Measurements from ENCODE around the gene ITGB4. TPM values are rescaled to one million over a fixed set of nuclear protein-coding genes. Genes with fewer than 3 reads are reported as not detected.

The ITGB4 gene
- polyA plus RNA-seq, 2 of the 4 experiments (the other 2 are of a cell fraction) = 20.6 to 37.4 TPM

DNA sequence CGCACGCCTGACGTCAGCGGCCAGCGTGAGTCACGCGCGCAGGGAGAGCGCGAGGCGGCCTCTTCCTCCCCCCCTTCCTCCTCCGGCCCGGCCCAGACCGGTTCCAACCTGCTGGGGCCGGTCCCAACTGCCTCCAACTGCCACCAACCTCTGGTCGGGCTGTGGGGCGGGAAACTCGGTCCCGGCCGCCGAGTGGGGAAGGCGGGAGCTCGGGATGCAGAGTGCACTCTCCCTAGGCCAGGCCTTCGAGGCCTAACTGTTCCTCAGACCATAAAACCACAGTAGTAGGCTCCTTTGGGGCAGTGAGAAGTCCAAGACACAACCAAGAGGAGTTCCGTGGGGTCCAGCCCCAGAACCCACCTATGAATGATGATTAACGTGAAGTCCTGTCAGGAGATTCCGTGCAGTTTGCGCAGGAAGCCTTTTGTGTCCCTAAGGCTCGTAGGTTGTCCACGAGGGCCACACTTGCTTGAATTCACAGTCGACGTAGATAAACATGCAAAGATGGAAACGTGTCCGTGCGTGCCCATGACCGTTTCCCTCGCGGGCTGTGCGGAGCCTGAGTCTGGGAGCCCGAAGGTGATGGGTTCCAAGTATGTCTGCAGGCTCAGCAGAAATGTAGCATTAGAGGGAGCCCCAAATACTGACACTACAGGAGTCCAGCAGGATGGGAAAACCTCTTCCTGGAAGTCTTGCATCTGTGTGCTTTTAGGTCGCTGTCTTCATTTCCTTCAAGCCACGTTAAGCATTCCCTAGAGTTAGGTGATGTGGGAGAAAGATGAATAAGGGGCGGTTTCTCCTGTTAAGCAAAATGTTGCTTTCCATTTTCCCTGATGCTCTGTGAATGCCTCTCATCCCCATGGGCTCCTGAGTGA is 64.0 kb downstream of the ITGB4 start (continued):
- TF ChIP-seq RFX5 (IDR thresholded peaks at IDR 0.05) = 0 out of 2 replicates have a peak, but pooled peaks have one; percentile 23

DNA sequence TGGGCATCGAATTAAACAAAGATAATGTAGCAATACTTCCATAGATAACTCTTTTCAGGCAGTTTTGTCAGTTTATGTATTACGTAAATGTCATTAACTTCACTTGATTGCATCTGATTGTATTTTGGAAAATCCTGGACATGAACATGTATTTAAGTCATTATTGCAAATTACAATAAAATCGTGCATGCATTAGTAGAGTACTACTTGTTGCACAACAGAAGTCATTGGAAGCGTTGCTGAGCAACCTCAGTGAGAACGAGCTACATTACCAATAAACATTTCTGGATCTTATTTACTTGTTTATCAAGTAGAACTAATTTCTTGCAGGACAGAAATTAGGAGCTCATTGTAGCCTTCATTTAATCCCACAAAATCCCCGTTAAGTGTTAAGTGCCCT is 70.0 kb downstream of the ITGB4 start:
- H3K4me2 ChIP-seq = no peak overlapping the region
- no peaks in the 10 kb centered on the region for H3K9me3 ChIP-seq
- CTCF ChIA-PET = interaction anchor here (1.0 to 3.6 kb wide), 12 partner anchors 8 to 158 kb away, joined by 4 to 21 read pairs (median 5); partner anchors contain the start of genes GALK1, SMIM5 and UNK
- 88% methylated on average over 6 of the region's 6 CpGs for WGBS (ENCODE audit: missing lambda C conversion rate)
- H3K27ac ChIP-seq = no peak overlapping the region
- DNase-seq (ENCODE audit: low read depth in 1 of 2, low spot score in 1 of 2) = no peak
- no peak for ATAC-seq
- peaks cover 8% of the 10 kb centered on the region for H3K4me1 ChIP-seq
- no peak for FAIRE-seq
- no peak for TF ChIP-seq EP300 (IDR thresholded peaks at IDR 0.05)
- no peak for TF ChIP-seq RCOR1 (IDR thresholded peaks at IDR 0.05; ENCODE audit: low read depth, low read length)
- TF ChIP-seq, protein P1, sequence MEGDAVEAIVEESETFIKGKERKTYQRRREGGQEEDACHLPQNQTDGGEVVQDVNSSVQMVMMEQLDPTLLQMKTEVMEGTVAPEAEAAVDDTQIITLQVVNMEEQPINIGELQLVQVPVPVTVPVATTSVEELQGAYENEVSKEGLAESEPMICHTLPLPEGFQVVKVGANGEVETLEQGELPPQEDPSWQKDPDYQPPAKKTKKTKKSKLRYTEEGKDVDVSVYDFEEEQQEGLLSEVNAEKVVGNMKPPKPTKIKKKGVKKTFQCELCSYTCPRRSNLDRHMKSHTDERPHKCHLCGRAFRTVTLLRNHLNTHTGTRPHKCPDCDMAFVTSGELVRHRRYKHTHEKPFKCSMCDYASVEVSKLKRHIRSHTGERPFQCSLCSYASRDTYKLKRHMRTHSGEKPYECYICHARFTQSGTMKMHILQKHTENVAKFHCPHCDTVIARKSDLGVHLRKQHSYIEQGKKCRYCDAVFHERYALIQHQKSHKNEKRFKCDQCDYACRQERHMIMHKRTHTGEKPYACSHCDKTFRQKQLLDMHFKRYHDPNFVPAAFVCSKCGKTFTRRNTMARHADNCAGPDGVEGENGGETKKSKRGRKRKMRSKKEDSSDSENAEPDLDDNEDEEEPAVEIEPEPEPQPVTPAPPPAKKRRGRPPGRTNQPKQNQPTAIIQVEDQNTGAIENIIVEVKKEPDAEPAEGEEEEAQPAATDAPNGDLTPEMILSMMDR (IDR thresholded peaks at IDR 0.05) = no peak
- no peak for TF ChIP-seq BHLHE40 (IDR thresholded peaks at IDR 0.05; ENCODE audit: low read depth, low read length)
- TF ChIP-seq JUNB (IDR thresholded peaks at IDR 0.05) = no peak
- TF ChIP-seq FOSL2 (IDR thresholded peaks at IDR 0.05) = no peak
- TF ChIP-seq FOSL2 (CRISPR knock-in tag; IDR thresholded peaks at IDR 0.05) = no peak
- no peak for TF ChIP-seq EHMT2 (IDR thresholded peaks at IDR 0.05; ENCODE audit: low read depth)
- no peak for TF ChIP-seq PHF8 (IDR thresholded peaks at IDR 0.05; ENCODE audit: borderline replicate concordance, low read depth)
- TF ChIP-seq KDM5A (IDR thresholded peaks at IDR 0.05) = no peak
- TF ChIP-seq, protein P2, sequence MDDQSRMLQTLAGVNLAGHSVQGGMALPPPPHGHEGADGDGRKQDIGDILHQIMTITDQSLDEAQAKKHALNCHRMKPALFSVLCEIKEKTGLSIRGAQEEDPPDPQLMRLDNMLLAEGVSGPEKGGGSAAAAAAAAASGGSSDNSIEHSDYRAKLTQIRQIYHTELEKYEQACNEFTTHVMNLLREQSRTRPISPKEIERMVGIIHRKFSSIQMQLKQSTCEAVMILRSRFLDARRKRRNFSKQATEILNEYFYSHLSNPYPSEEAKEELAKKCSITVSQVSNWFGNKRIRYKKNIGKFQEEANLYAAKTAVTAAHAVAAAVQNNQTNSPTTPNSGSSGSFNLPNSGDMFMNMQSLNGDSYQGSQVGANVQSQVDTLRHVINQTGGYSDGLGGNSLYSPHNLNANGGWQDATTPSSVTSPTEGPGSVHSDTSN (IDR thresholded peaks at IDR 0.05) = no peak
- TF ChIP-seq, protein P3, sequence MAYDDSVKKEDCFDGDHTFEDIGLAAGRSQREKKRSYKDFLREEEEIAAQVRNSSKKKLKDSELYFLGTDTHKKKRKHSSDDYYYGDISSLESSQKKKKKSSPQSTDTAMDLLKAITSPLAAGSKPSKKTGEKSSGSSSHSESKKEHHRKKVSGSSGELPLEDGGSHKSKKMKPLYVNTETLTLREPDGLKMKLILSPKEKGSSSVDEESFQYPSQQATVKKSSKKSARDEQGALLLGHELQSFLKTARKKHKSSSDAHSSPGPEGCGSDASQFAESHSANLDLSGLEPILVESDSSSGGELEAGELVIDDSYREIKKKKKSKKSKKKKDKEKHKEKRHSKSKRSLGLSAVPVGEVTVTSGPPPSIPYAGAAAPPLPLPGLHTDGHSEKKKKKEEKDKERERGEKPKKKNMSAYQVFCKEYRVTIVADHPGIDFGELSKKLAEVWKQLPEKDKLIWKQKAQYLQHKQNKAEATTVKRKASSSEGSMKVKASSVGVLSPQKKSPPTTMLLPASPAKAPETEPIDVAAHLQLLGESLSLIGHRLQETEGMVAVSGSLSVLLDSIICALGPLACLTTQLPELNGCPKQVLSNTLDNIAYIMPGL (CRISPR knock-in tag; IDR thresholded peaks at IDR 0.05; ENCODE audit: borderline replicate concordance) = no peak
- no peak for TF ChIP-seq KDM1A (IDR thresholded peaks at IDR 0.05; ENCODE audit: low read depth)
- POLR2A ChIA-PET = interaction anchor here (2.3 kb wide), 1 partner anchor 11 kb away, joined by 19 read pairs; no protein-coding TSS in a partner anchor
- H3K4me3 ChIP-seq = no peak overlapping the region

DNA sequence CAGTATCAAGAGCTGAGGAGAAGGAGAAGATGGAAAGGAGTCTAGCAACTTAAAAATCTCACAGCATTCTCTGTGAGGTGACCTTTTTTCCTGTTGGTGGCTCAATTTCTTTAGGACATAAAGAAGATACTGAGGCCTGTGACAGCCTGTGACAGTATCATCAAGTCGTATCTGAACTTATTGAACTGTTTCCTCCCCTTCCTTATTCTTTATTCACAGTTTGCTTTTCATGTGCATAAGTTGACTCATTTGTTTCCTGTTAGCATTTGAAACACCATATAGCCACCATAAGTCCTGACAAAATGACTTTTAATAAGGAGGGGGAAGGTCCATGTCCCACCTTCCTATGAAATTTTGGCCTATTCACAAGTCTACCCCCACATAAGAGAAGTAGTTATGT is 72.2 kb downstream of the ITGB4 start:
- no peak for DNase-seq (ENCODE audit: low read depth in 1 of 2, low spot score in 1 of 2)
- no peak overlapping the region for H3K4me3 ChIP-seq
- no peak overlapping the region for H3K4me2 ChIP-seq
- TF ChIP-seq EHMT2 (IDR thresholded peaks at IDR 0.05; ENCODE audit: low read depth) (no peak), RFX5 (IDR thresholded peaks at IDR 0.05) (no peak), ZFP36 (IDR thresholded peaks at IDR 0.05; ENCODE audit: borderline replicate concordance, partially characterized antibody) (no peak), ZSCAN20 (CRISPR knock-in tag; IDR thresholded peaks at IDR 0.05) (no peak), EHF (CRISPR knock-in tag; IDR thresholded peaks at IDR 0.05) (no peak), JUNB (IDR thresholded peaks at IDR 0.05) (no peak), POLR2A (IDR thresholded peaks at IDR 0.05; ENCODE audit: low read length) (no peak), KDM5A (IDR thresholded peaks at IDR 0.05) (no peak), CEBPB (IDR thresholded peaks at IDR 0.05) (no peak), EP300 (IDR thresholded peaks at IDR 0.05) (no peak), NFE2L2 (conservative IDR thresholded peaks at IDR 0.05; ENCODE audit: low read length) (no peak), MYC (IDR thresholded peaks at IDR 0.05; ENCODE audit: borderline replicate concordance, low read length) (no peak), CBX2 (IDR thresholded peaks at IDR 0.05; ENCODE audit: borderline replicate concordance, low read depth) (no peak), HEYL (CRISPR knock-in tag; IDR thresholded peaks at IDR 0.05) (no peak), FOXS1 (CRISPR knock-in tag; IDR thresholded peaks at IDR 0.05) (no peak), HOXB13 (CRISPR knock-in tag; IDR thresholded peaks at IDR 0.05; ENCODE audit: low read depth) (no peak), KDM1A (IDR thresholded peaks at IDR 0.05; ENCODE audit: low read depth) (no peak), RAD21 (conservative IDR thresholded peaks at IDR 0.05 in 1 of 2, IDR thresholded peaks at IDR 0.05 in 1 of 2) (no peak)
- TF ChIP-seq, protein P4, sequence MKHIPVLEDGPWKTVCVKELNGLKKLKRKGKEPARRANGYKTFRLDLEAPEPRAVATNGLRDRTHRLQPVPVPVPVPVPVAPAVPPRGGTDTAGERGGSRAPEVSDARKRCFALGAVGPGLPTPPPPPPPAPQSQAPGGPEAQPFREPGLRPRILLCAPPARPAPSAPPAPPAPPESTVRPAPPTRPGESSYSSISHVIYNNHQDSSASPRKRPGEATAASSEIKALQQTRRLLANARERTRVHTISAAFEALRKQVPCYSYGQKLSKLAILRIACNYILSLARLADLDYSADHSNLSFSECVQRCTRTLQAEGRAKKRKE (CRISPR knock-in tag; IDR thresholded peaks at IDR 0.05; ENCODE audit: low read depth) = no peak
- ChIA-PET POLR2A (no interaction called here), CTCF (interaction anchor here (1.0 to 2.1 kb wide), 5 partner anchors 10 to 52 kb away, joined by 3 to 15 read pairs (median 4); partner anchors contain the start of gene UNK)
- H3K27ac ChIP-seq = no peak overlapping the region
- FAIRE-seq = no peak
- WGBS (ENCODE audit: missing lambda C conversion rate) = 79% methylated on average over 1 of the region's 1 CpG
- no peak for ATAC-seq
- H3K4me1 ChIP-seq = 0 out of 3 replicates have a peak, but pooled peaks cover 3% of the 10 kb centered on the region
- H3K9me3 ChIP-seq = no peaks in the 10 kb centered on the region
